ENCODE measurements around the gene NSG1. TPM values are rescaled to one million over a fixed set of nuclear protein-coding genes. Genes with fewer than 3 reads are reported as not detected.
A peak's percentile ranks its signal among the peaks of the same experiment; 100 is the strongest.

NSG1 gene
- total and polyA plus RNA-seq, 9 of the 15 experiments (the other 6 are each of a cell fraction or from before 2014, with no cell fraction given) = not detected

GRCh38 chr4:4339504-4340085 is 47.3 kb upstream of the NSG1 start:
- peak overlapping the region; percentile 35 for H2AFZ ChIP-seq (ENCODE audit: low read depth, low read length)
- ATAC-seq = peak; percentile 94
- no peak overlapping the region; the same call in 2 of the 3 replicates for H3K27ac ChIP-seq (ENCODE audit: extremely low read depth, low read depth, low read length)
- H3K9ac ChIP-seq (ENCODE audit: insufficient read depth in 1 of 2, low read depth in 2 of 2, low read length in 2 of 2) = peak overlapping the region in 1 of 2 experiments; percentile 53; a peak in 1 of 4 replicates
- H3K36me3 ChIP-seq (ENCODE audit: control insufficient read depth, insufficient read depth, low read length) = no peaks in the 10 kb centered on the region
- peaks cover 10 to 28% of the 10 kb centered on the region in 2 experiments; a peak in 4 of 5 replicates for H3K27me3 ChIP-seq (ENCODE audit: control insufficient read depth in 2 of 2, insufficient read depth in 2 of 2, low read length in 2 of 2)
- ChIA-PET POLR2A (interaction anchor here (0.7 to 1.8 kb wide), 5 partner anchors 8 to 101 kb away, joined by 3 read pairs; partner anchors contain the start of gene TMEM128), CTCF (ENCODE audit: low intra/inter-chr PET ratio) (interaction anchor here (0.9 kb wide), 1 partner anchor 79 kb away, joined by 3 read pairs; no protein-coding TSS in a partner anchor)
- WGBS (ENCODE audit: insufficient coverage, low coverage, missing lambda C conversion rate) = 2% methylated on average over 21 of the region's 21 CpGs
- BruUV-seq (replicated peaks) = no TSS peak
- peak overlapping the region; percentile 60 for H3K4me2 ChIP-seq (ENCODE audit: insufficient read depth, low read length)
- peaks cover 18 to 20% of the 10 kb centered on the region in 2 experiments; a peak in 4 of 5 replicates for H3K4me1 ChIP-seq (replicated peaks in 1 of 2; ENCODE audit: control insufficient read depth in 2 of 2, insufficient read depth in 2 of 2, low read length in 2 of 2)
- H3K9me1 ChIP-seq (ENCODE audit: control insufficient read depth, insufficient read depth, low read length) = no peaks in the 10 kb centered on the region
- in situ Hi-C loops (cut with MboI) = loop anchor here (5.0 kb wide), 1 partner anchor 87 kb away; no protein-coding TSS in a partner anchor
- peak; percentile 99 for FAIRE-seq
- no peaks in the 10 kb centered on the region for H4K20me1 ChIP-seq (replicated peaks; ENCODE audit: control insufficient read depth, insufficient read depth, low read length)
- no peak overlapping the region for H3K4me3 ChIP-seq
- peak; percentile 50 to 90 (median 64) for DNase-seq (ENCODE audit: extremely low read depth in 1 of 4, low spot score in 3 of 4)
- intact Hi-C loops (cut with micrococcal nuclease) = no loop called here
- no peaks in the 10 kb centered on the region for H3K79me2 ChIP-seq (ENCODE audit: control insufficient read depth, insufficient read depth, low read length)
- H3K9me3 ChIP-seq (replicated peaks; ENCODE audit: control insufficient read depth, insufficient read depth, low read depth, low read length) = no peaks in the 10 kb centered on the region; the same call in 1 of the 2 replicates
- TF ChIP-seq SMAD4 (CRISPR knock-in tag; conservative IDR thresholded peaks at IDR 0.05) = peak; percentile 94
- no peak for TF ChIP-seq KLF13 (tag; IDR thresholded peaks at IDR 0.05; ENCODE audit: borderline replicate concordance, low read depth)
- no peak for TF ChIP-seq SIN3B (IDR thresholded peaks at IDR 0.05; ENCODE audit: low read depth)
- TF ChIP-seq RBBP5 (IDR thresholded peaks at IDR 0.05; ENCODE audit: borderline replicate concordance, insufficient read depth, low read length, poor library complexity, severe bottlenecking) = peak; percentile 45
- no peak for TF ChIP-seq ZNF512 (tag; IDR thresholded peaks at IDR 0.05)
- TF ChIP-seq RBM17 (IDR thresholded peaks at IDR 0.05; ENCODE audit: borderline replicate concordance, low read depth, low read length) = no peak
- TF ChIP-seq GATA2 (CRISPR knock-in tag; IDR thresholded peaks at IDR 0.05) = peak; percentile 64
- no peak for TF ChIP-seq FOXM1 (IDR thresholded peaks at IDR 0.05; ENCODE audit: low read depth)
- no peak for TF ChIP-seq FOXM1 (CRISPR knock-in tag; IDR thresholded peaks at IDR 0.05; ENCODE audit: low read depth)
- TF ChIP-seq EGR1 (conservative IDR thresholded peaks at IDR 0.05) = no peak
- no peak for TF ChIP-seq PTRF (tag; IDR thresholded peaks at IDR 0.05)
